Measurements from ENCODE around the gene SHANK3.
A peak's percentile ranks its signal among the peaks of the same experiment; 100 is the strongest.

Gene SHANK3

GRCh38 chr22:50700387-50701075, 27.9 kb downstream of the SHANK3 start:
- no peak for DNase-seq

- DNase-seq, result no peak
These were observed 28.4 kb downstream of the SHANK3 start for GRCh38 chr22:50701076-50701419.

- DNase-seq, result no peak
These were observed 29.0 kb downstream of the SHANK3 start for GRCh38 chr22:50701428-50702154.

- no peak for DNase-seq
These were observed 29.6 kb downstream of the SHANK3 start for GRCh38 chr22:50702261-50702671.

- no peak for DNase-seq
These were observed 30.4 kb downstream of the SHANK3 start for GRCh38 chr22:50702821-50703725.

GRCh38 chr22:50703726-50704509, 31.3 kb downstream of the SHANK3 start:
- DNase-seq, result no peak

- no peak for DNase-seq
These were observed 32.0 kb downstream of the SHANK3 start for GRCh38 chr22:50704510-50705218.

GRCh38 chr22:50705219-50705691, 32.6 kb downstream of the SHANK3 start:
- DNase-seq, result peak; percentile 81

- no peak for DNase-seq
These were observed 33.3 kb downstream of the SHANK3 start for GRCh38 chr22:50705851-50706351.

- DNase-seq, result no peak
These were observed 34.0 kb downstream of the SHANK3 start for GRCh38 chr22:50706481-50707125.

- no peak for DNase-seq
These were observed 35.9 kb downstream of the SHANK3 start for GRCh38 chr22:50708474-50708873.

GRCh38 chr22:50708996-50709395, 36.4 kb downstream of the SHANK3 start:
- DNase-seq, result no peak

GRCh38 chr22:50710221-50710620, 37.6 kb downstream of the SHANK3 start:
- no peak for DNase-seq

- no peak for DNase-seq
These were observed 38.3 kb downstream of the SHANK3 start for GRCh38 chr22:50710886-50711285.

GRCh38 chr22:50711446-50712340, 39.1 kb downstream of the SHANK3 start:
- no peak for DNase-seq

GRCh38 chr22:50712341-50713007, 39.9 kb downstream of the SHANK3 start:
- no peak for DNase-seq

GRCh38 chr22:50713008-50713385, 40.4 kb downstream of the SHANK3 start:
- DNase-seq, result no peak

GRCh38 chr22:50713571-50714056, 41.0 kb downstream of the SHANK3 start:
- no peak for DNase-seq

- DNase-seq, result no peak
These were observed 41.5 kb downstream of the SHANK3 start for GRCh38 chr22:50714150-50714549.
